ENCODE results near the gene ZNF236. TPM values are rescaled to one million over a fixed set of nuclear protein-coding genes. Genes with fewer than 3 reads are reported as not detected.

The ZNF236 gene
- total RNA-seq, 1 donor from 2014 or later = 13.4 TPM

DNA sequence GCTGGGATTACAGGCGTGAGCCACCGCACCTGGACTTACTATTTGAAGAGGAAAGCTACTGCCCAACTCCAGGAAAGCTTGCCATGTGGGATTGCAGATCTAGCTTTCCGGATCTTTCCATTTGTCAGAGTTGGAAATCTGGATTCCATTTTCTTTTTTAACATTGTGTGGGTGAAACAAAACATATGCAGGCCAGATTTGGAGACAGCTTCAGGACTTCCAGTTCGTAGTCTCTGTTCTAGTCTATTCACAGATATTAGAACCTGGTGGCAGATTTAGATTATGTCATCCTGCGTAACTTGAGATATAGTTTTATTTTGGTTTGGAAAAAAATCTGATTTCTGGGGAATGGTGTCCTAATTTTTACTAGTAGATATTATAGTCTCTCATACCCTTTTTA lies 70.5 kb downstream of the ZNF236 start:
- ATAC-seq (no peak), DNase-seq (no peak)
- intact Hi-C loops (cut with micrococcal nuclease) = no loop called here

DNA sequence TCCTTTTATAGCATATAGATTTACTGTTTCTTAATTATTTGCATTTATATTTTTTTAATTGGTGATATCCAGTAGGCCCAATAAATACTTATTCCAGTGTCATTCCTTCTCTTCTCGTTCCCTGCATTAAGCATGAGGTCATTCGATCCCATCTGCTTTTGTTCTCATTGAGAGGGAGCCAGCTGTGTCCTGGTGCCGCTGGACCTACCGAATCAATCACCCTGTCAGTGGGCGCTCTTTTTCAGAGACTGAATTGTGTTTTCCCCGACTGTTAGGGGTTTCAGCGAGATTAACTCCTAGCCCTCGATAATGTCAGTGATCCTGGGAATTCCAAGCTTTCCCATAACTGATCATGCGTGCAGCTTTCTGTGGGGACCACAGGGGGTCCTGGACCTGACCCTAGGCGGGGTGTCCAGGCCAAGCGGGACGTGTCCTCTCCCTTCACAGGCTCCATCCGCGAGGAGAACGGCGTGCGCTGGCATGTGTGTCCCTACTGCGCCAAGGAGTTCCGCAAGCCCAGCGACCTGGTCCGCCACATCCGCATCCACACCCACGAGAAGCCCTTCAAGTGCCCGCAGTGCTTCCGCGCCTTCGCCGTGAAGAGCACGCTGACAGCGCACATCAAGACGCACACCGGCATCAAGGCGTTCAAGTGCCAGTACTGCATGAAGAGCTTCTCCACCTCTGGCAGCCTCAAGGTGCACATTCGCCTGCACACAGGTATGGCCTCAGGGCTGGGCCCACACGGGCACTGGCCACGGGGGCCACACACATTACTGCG lies 72.4 kb downstream of the ZNF236 start:
- DNase-seq (no peak), ATAC-seq (no peak)
- intact Hi-C loops (cut with micrococcal nuclease) = no loop called here

DNA sequence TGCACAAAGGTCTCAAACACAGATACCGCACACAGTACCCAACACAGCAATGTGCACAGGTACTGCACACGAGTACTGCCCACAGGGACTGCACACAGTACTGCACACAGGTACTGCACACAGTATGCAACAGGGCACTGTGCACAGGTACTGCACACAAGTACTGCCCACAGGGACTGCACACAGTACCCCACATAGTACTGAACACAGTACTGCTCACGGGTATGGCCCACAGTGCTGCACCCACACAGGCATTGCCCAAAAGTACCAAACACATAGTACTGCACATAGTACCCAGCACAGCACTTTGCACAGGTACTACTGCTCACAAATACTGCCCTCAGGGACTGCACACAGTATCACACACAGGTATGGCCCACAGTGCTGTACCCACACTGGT lies 73.1 kb downstream of the ZNF236 start:
- DNase-seq = no peak

DNA sequence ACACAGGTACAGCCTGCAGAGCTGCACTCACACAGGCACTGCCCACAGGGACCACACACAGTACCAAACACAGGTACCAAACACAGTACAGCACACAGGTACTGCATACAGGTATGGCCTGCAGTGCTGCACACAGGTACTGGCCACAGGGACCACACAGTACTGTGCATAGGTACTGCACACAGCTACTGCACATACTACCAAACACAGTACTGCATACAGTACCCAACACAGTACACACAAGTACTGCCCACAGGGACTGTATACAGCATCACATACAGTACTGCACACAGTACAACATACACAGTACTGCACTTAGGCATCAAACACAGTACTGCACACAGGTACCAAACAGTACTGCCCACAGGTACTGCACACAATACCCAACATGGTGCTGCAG lies 74.3 kb downstream of the ZNF236 start:
- ATAC-seq (no peak), DNase-seq (no peak)
- intact Hi-C loops (cut with micrococcal nuclease) = no loop called here

More for the DNA sequence above, 73.1 kb downstream of the ZNF236 start:
- intact Hi-C loops (cut with micrococcal nuclease) = no loop called here
- ATAC-seq = no peak

DNA sequence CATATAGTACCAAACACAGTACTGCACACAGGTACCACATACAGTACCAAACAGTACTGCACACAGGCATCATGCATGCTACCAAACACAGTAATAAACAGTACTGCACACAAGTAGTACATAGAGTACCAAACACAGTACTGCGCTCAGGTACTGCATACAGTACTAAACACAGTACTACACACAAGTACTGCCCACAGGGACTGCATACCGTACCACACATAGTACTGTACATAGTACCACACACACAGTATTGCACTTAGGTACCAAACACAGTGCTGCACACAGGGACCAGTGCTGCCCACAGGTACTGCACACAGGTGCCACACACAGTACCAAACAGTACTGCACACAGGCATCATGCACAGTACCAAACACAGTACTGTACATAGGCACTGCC lies 74.9 kb downstream of the ZNF236 start:
- intact Hi-C loops (cut with micrococcal nuclease) = no loop called here
- ATAC-seq (no peak), DNase-seq (no peak)

DNA sequence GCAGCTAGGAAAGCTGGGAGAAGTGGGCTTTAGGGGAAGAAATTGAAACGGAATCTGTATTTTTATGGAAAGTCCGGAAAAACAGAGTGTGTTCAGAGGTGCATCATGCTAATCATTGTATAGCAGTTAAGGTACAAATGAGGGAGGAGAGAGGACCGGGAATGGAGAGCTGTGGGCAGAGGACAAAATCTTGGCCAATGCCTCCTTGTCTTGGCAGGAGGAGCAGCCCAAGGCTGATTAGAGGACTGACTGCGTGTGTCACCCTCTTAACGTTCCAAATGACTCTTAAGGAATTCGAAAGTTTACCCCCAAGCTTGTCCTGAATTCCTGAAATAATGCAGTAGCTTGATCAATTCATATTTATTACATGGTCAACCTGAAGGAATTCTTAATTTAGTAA lies 81.0 kb downstream of the ZNF236 start:
- no peak for DNase-seq
- intact Hi-C loops (cut with micrococcal nuclease) = no loop called here
- peak; percentile 81 for ATAC-seq

DNA sequence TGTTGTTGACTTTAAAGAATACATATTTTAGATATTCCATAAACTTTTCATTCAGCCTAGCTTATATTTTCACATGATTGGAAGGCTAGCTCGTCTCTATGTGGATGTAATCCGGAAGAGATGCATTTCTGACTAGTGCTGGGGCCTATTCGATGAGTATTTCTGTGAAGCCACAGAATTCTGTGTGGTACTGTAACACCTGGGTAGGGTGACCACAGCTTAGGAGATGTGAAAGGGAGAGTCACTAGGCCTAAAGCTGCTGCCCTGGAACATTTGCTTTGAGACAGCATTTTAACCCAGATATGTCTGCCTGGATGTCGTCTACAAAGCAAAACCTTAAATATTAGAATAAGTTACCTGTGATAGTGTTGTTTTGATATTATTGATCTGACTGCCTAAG lies 83.5 kb downstream of the ZNF236 start:
- no peak for ATAC-seq
- intact Hi-C loops (cut with micrococcal nuclease) = no loop called here
- DNase-seq = no peak

DNA sequence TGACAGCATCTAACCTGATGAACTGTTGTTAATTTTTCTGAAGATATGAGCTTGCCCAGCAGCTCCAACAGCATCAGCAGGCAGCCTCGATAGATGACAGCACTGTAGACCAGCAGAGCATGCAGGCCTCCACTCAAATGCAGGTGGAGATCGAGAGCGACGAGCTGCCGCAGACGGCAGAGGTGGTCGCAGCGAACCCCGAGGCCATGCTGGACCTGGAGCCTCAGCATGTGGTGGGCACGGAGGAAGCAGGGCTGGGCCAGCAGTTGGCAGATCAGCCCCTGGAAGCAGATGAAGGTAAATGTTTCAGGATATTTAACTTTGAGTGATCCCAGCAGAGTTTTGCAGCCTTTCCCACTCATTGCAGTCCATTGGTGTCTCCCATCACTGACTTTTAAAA lies 85.9 kb downstream of the ZNF236 start:
- ATAC-seq = no peak
- DNase-seq = no peak
- intact Hi-C loops (cut with micrococcal nuclease) = no loop called here

DNA sequence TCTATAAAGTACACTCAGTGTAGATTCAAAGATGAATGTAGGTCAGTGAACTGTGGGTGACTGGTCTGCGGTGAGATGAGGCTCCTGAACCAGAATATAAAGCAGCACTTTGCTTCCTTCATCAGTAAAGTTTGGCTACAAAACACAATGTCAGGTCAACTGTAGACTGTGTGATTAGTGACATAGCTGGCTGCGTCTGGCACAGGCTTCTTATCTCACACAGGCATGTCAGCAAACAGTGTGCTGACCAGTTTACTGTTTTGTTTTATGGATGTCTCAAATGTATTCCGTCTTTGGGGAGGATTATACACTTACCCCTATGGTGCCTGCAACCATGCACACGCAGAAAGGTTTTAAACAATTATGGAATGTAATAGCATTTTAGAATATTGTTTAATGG lies 87.1 kb downstream of the ZNF236 start:
- intact Hi-C loops (cut with micrococcal nuclease) = no loop called here
- no peak for DNase-seq
- ATAC-seq = peak; percentile 45

DNA sequence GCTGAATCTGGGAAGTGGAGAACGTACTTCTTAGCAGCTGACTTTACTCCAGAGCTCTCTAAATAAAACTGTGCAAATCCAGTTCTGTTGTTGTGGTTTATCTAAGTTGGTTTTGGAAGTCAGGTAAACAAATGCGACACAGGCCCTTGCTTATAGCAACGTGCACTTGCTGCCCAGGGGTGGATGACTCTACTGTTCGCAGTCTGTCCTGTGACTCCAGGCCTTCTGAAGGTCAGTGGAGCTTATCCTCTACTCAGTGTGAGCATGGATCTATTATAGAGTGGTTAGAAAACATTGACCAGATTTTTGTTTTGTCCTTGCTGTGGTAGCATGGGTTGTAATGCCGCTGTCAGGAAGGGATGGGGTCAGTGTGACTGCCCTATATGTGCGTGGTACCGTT lies 89.1 kb downstream of the ZNF236 start:
- DNase-seq (no peak), ATAC-seq (peak; percentile 28)
- intact Hi-C loops (cut with micrococcal nuclease) = no loop called here

DNA sequence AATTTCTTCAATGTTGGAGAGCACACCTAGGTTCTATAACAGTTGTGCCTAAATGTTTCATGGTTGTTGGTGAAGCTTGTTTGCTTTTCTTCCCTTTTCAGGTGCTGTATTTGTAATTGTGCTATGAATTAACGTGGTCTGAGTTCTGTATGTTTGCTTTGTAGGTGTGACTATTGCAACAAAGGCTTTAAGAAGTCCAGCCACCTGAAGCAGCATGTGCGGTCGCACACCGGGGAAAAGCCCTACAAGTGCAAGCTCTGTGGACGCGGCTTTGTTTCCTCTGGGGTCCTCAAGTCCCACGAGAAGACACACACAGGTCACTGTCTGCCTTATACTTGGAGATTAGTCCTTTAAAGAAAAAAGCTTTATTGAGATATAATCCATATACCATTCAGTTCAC lies 91.2 kb downstream of the ZNF236 start:
- intact Hi-C loops (cut with micrococcal nuclease) = no loop called here
- DNase-seq (no peak), ATAC-seq (no peak)

DNA sequence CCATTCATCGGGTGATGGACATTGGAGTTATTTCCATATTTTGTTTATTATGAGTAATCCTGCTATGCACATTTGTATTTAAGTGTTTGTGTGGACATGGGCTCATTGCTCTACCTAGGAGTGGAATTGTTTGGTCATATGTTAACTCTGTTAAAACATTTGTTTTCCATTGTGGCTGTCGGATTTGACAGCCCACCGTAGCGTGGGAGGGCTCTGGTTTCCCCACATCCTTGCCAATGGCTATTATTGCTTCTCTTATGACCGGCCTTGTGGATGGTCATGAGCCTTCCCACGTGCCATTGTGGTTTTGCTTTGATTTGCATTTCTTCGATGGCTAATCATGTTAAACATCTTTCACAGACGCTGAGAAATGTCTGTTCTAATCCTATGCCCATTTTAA lies 92.0 kb downstream of the ZNF236 start:
- DNase-seq (no peak), ATAC-seq (no peak)
- intact Hi-C loops (cut with micrococcal nuclease) = no loop called here

DNA sequence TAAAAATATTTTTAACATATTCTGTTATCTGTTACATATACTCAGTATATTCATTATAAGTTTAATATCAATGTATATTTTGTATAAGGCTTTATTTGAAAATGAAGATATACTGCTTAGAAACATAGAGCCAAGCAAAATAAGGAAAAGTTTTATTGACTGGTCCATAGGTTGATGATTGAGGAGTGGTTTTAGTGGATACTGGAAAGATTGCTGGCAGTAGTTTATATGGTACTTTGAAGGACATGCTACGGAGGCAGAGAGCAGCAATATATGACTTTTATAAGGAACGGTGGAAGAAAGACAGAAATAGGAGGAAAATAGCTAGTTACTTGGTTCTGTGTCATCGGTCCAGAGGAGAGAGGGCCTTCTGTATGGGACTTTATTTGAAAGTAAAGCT lies 92.4 kb downstream of the ZNF236 start:
- intact Hi-C loops (cut with micrococcal nuclease) = no loop called here
- DNase-seq = no peak
- ATAC-seq = no peak

DNA sequence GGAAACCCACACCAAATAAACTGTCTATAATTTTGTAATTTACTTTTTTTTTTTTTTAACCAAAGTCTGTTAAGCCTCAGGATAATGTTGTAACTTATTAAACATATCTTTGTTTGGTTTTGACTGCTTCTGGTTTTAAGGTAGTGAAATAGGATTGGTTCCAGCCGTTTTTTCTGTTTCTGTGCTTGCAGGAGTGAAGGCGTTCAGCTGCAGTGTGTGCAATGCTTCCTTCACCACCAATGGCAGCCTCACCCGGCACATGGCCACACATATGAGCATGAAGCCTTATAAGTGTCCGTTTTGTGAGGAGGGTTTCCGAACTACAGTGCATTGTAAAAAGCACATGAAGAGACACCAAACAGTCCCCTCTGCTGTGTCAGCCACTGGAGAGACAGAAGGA lies 93.1 kb downstream of the ZNF236 start:
- intact Hi-C loops (cut with micrococcal nuclease) = no loop called here
- no peak for ATAC-seq

DNA sequence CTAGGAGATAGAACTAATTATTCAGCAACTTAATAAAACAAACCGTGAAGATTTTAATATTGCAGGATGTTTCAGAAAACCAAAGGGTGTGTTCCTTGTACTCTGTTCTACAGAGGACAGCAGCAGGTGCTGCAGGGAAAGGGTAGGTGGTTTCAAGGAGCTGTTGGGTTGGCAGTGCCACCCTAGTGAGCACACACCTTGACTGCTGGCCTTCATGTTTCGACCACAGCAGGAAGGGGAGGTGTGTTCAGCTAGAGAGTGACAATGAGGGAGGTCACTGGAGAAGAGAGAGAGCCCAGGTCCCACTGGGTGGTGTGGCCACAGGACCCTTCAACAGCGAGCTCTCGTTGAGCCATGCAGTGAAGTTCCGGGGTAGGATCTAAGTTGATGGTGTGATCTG lies 98.6 kb downstream of the ZNF236 start:
- no peak for ATAC-seq
- intact Hi-C loops (cut with micrococcal nuclease) = no loop called here
- DNase-seq = no peak

More for the DNA sequence above, 93.1 kb downstream of the ZNF236 start:
- no peak for DNase-seq

DNA sequence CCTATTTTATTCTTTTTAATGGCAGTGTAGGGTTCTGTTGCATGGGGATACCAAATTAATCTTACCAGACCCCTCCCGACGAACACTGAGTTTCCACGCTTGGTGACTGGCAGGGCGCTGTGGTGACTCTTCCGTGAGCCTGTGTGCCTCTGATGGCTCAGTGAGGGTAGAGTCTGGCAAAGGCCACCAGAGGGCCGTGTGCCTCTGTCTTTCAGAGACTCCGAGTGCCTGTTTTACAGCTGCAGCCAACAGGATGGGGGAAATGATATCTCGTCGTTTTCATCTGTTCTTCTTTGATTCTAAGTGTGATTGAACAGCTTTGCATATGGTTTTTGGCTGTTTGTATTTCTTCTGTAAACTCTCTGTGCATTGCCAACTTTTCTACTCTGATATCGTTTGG lies 99.8 kb downstream of the ZNF236 start:
- intact Hi-C loops (cut with micrococcal nuclease) = no loop called here
- ATAC-seq (peak; percentile 88), DNase-seq (peak; percentile 61)

DNA sequence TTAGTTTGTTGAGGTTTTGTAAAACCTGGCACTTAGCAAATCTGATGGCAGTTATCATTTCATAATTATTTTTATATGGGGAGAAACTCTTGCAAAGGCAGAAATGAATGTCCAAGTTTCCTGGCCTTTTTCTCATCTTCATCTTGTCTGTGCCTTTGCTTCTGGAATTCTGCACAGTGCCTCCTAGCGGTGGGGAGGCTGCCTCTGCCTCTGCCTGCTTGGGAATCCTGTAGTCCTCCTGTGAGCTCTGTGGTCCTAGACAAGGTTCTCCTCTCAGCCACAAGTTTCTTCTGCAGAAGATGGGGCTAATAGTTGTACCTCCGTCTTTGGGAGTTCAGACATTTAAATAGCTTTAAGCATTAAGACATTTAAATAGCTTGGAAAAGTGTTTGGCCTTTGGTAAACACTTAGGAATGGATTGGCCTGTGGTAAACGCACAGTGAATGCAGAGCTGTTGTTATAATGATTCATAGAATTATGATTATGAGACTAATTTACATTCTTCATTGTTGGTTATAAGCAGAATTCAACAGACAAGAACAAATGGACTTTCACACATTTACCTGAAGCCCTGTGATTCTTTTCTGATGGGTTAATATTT lies 101.2 kb downstream of the ZNF236 start:
- DNase-seq (no peak), ATAC-seq (no peak)
- intact Hi-C loops (cut with micrococcal nuclease) = no loop called here

DNA sequence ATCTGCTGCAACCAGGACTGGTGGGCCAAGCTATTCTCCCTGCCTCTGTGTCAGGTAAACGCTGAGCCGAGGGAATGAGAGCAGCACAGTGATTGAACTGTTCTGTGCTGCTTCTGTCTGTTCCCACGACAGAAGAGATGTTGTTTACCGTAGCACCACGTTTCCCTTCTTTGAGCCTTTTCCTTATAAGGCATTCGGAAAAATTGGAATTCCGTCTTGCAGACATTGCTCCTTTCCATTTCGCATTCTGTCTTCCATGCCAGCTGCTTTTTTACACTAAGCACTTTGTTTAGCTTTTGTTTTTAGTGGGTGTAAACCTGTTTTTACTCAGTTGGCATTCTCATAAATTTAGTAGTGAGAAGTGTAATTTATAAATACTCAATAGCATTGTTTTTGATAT lies 103.1 kb downstream of the ZNF236 start:
- intact Hi-C loops (cut with micrococcal nuclease) = no loop called here
- ATAC-seq (no peak), DNase-seq (no peak)

DNA sequence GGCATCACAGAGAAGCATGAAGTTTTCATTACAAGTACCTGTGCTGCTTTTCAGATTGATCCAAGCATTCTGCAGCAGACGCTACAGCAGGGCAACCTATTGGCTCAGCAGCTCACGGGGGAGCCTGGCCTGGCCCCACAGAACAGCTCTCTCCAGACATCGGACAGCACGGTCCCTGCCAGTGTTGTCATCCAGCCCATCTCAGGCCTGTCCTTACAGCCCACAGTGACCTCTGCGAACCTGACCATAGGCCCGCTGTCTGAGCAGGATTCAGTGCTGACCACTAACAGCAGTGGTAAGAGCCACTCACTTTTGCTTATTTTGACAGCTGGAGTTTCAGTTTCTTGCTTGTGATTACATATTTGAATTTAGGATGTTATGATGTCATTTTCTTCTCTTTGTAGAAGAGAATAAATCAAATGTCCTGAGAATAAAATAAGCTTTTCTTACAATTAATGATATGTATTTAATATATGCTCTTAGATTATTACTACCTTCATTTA lies 104.9 kb downstream of the ZNF236 start:
- intact Hi-C loops (cut with micrococcal nuclease) = no loop called here
- DNase-seq = no peak
- ATAC-seq = no peak

DNA sequence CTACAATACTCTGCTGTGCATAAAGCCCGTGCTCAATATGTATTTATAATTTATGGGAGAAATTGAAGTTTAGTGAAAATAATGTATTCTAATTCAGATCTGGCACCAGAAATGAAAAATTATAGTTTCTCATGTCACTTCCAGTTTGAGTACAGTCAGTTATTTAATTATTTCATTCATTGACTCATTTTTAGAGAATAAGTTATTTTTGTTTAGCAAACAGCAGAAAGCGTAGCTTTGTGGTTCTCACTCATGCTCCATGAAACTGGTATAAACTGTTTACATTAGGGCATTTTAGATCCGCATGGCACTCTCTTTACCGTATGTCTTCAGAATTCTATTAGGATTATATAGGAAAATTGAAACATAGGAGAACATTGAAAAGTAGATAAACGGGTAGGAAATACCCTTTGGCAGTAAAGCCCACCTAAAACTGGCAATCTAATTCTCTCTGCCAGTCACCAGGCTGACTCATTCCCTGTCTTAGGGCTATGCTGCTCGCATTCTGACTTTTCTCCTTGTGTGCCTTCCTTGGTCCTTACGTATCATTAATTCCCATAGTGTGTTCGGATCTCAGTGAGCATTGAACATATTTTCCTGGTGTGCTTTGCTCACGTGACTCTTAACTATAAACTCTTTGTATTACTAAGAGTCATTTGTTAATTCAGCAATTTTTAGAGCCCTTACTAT lies 106.0 kb downstream of the ZNF236 start:
- intact Hi-C loops (cut with micrococcal nuclease) = no loop called here
- no peak for DNase-seq
- ATAC-seq = no peak

DNA sequence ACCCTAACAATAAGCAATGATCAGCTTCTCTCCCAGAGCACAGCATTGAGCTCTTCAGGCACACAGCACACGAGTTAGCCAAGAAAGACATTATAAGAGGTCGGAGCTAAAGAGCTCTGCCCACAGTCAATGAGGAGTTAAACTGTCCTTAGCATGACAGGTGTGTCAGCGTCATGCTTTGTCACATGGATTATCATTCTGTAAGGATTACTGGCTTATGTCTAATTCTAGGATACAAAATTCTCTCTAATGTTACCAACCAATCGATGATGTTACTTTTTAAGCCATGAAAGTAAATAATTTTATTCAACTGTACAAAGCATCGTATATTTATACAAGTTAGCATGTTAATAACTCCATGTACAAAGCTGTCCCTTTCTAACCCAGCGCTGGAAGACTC lies 108.8 kb downstream of the ZNF236 start:
- DNase-seq (no peak), ATAC-seq (no peak)
- intact Hi-C loops (cut with micrococcal nuclease) = no loop called here
